Nephron (organoid): ENCODE results near the gene CSTB.

Experiments used
- H3K27ac Mint-ChIP-seq, 3 experiments: 2 replicates each; pipeline ENCODE4 v1.8.0; 2020; ENCODE audit warnings: mixed read lengths in 3 of 3, mild to moderate bottlenecking in 2 of 3, moderate library complexity in 1 of 3
- H3K27me3 Mint-ChIP-seq: 2 replicates; pipeline ENCODE4 v1.8.0; 2021; ENCODE audit warnings: low read depth, mild to moderate bottlenecking, moderate library complexity, mixed read lengths
- H3K36me3 Mint-ChIP-seq: 2 replicates; pipeline ENCODE4 v1.8.0; 2020; ENCODE audit warnings: low read depth, mixed read lengths
- H3K4me1 Mint-ChIP-seq: 2 replicates; pipeline ENCODE4 v1.8.0; 2020; ENCODE audit warnings: mixed read lengths
- H3K4me3 Mint-ChIP-seq, 3 experiments: 2 replicates each; pipeline ENCODE4 v1.8.0; 2020; ENCODE audit warnings: mild to moderate bottlenecking in 3 of 3, mixed read lengths in 3 of 3, moderate library complexity in 2 of 3
- H3K9me3 Mint-ChIP-seq: 2 replicates; pipeline ENCODE4 v1.8.0; 2020; ENCODE audit warnings: mixed read lengths
- CTCF ChIP-seq, 3 experiments: fragments of 200-600 bp; sonication (generic); IDR thresholded peaks; one replicate each; pipeline ENCODE4 v1.5.0; 2021; ENCODE audit warnings: antibody characterized with exemption in 3 of 3; ENCODE audit not compliant: unreplicated experiment in 3 of 3

The CSTB gene

GRCh38 chr21:43789276-43790009 lies 13.3 kb upstream of the CSTB start, which contains the start of gene RRP1:
Gene RRP1, plus strand, starts transcription at chr21:43789577. Its CDS starts 53 bp downstream, at chr21:43789630.
- peak; percentile 100 for TF ChIP-seq CTCF (IDR thresholded peaks at IDR 0.05; ENCODE audit: unreplicated experiment in 3 of 3)
- no peaks in the 10 kb centered on the region for H3K9me3 Mint-ChIP-seq
- H3K4me3 Mint-ChIP-seq, result peak within 1 kb of the TSS; percentile 95 to 99 (median 97)
- H3K27me3 Mint-ChIP-seq, result peaks cover 9% of the 10 kb centered on the region
- peaks cover 20% of the 10 kb centered on the region for H3K36me3 Mint-ChIP-seq
- peak within 1 kb of the TSS; percentile 77 to 92 (median 85) for H3K27ac Mint-ChIP-seq
- peaks cover 16% of the 10 kb centered on the region for H3K4me1 Mint-ChIP-seq

- peaks cover 14% of the 10 kb centered on the region for H3K27me3 Mint-ChIP-seq
- H3K4me3 Mint-ChIP-seq, result no peak overlapping the region
- no peaks in the 10 kb centered on the region for H3K9me3 Mint-ChIP-seq
- peaks cover 13% of the 10 kb centered on the region for H3K4me1 Mint-ChIP-seq
- no peak overlapping the region for H3K27ac Mint-ChIP-seq
- H3K36me3 Mint-ChIP-seq, result peaks cover 6% of the 10 kb centered on the region
- no peak for TF ChIP-seq CTCF (IDR thresholded peaks at IDR 0.05; ENCODE audit: unreplicated experiment in 3 of 3)
These were observed 10.8 kb upstream of the CSTB start for GRCh38 chr21:43786807-43787440.

- Mint-ChIP-seq H3K27ac (peak overlapping the region in 1 of 3 experiments; percentile 44), H3K4me3 (peak overlapping the region; percentile 31 to 58 (median 40)), H3K9me3 (no peaks in the 10 kb centered on the region), H3K36me3 (peaks cover 3% of the 10 kb centered on the region), H3K4me1 (peaks cover 11% of the 10 kb centered on the region), H3K27me3 (peaks cover 14% of the 10 kb centered on the region)
- no peak for TF ChIP-seq CTCF (IDR thresholded peaks at IDR 0.05; ENCODE audit: unreplicated experiment in 3 of 3)
These were observed 10.2 kb upstream of the CSTB start for GRCh38 chr21:43786300-43786806.

GRCh38 chr21:43785134-43785533 lies 9.0 kb upstream of the CSTB start:
- Mint-ChIP-seq H3K36me3 (no peaks in the 10 kb centered on the region), H3K27me3 (peaks cover 14% of the 10 kb centered on the region)

GRCh38 chr21:43783098-43783700 lies 7.1 kb upstream of the CSTB start:
- no peak for TF ChIP-seq CTCF (IDR thresholded peaks at IDR 0.05; ENCODE audit: unreplicated experiment in 3 of 3)
- H3K36me3 Mint-ChIP-seq, result no peaks in the 10 kb centered on the region
- H3K4me1 Mint-ChIP-seq, result peaks cover 8% of the 10 kb centered on the region
- H3K27me3 Mint-ChIP-seq, result peaks cover 14% of the 10 kb centered on the region
- no peak overlapping the region for H3K4me3 Mint-ChIP-seq
- H3K9me3 Mint-ChIP-seq, result no peaks in the 10 kb centered on the region
- H3K27ac Mint-ChIP-seq, result no peak overlapping the region

More at GRCh38 chr21:43785134-43785533, 9.0 kb upstream of the CSTB start:
- peaks cover 3% of the 10 kb centered on the region for H3K4me1 Mint-ChIP-seq
- H3K4me3 Mint-ChIP-seq, result no peak overlapping the region
- H3K9me3 Mint-ChIP-seq, result no peaks in the 10 kb centered on the region
- H3K27ac Mint-ChIP-seq, result no peak overlapping the region
- TF ChIP-seq CTCF (IDR thresholded peaks at IDR 0.05; ENCODE audit: unreplicated experiment in 3 of 3), result no peak
